ENCODE data around the gene GIMAP2. TPM values are rescaled to one million over a fixed set of nuclear protein-coding genes. Genes with fewer than 3 reads are reported as not detected.

GIMAP2 gene
- total RNA-seq, 1 donor from 2014 or later, result not detected

DNA sequence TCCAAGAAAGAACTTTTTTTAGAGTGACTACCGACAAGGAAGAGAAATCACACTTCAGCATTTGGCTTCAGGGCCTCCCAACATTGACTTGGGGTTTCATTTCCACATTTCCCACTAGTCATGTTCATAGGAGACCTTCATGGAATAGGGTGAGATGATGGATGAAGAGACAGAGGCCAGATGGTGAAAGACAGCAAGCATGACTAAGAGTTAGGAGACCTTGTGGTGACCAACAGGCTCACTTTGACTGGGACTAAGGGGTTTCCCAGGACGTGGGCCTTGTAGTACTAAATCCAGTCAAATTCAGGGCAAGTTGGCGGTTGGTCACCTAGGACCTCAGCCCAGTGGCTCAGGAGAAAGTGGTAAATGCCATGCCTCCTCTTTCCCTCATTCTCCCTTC is 48.7 kb downstream of the GIMAP2 start:
- DNase-seq (ENCODE audit: low read depth), result no peak
- no peak overlapping the region for H3K4me3 ChIP-seq (ENCODE audit: low read depth, low read length)
- no peak for TF ChIP-seq CTCF (conservative IDR thresholded peaks at IDR 0.05; ENCODE audit: low read depth, low read length)

- TF ChIP-seq CTCF (conservative IDR thresholded peaks at IDR 0.05; ENCODE audit: low read depth, low read length), result no peak
- H3K4me3 ChIP-seq (ENCODE audit: low read depth, low read length), result no peak overlapping the region
- DNase-seq (ENCODE audit: low read depth), result no peak
Measured at GRCh38 chr7:150735596-150736358, 50.3 kb downstream of the GIMAP2 start.

- TF ChIP-seq CTCF (conservative IDR thresholded peaks at IDR 0.05; ENCODE audit: low read depth, low read length), result no peak
- no peak for DNase-seq (ENCODE audit: low read depth)
- no peak overlapping the region for H3K4me3 ChIP-seq (ENCODE audit: low read depth, low read length)
Measured at GRCh38 chr7:150736864-150737263, 51.4 kb downstream of the GIMAP2 start.

DNA sequence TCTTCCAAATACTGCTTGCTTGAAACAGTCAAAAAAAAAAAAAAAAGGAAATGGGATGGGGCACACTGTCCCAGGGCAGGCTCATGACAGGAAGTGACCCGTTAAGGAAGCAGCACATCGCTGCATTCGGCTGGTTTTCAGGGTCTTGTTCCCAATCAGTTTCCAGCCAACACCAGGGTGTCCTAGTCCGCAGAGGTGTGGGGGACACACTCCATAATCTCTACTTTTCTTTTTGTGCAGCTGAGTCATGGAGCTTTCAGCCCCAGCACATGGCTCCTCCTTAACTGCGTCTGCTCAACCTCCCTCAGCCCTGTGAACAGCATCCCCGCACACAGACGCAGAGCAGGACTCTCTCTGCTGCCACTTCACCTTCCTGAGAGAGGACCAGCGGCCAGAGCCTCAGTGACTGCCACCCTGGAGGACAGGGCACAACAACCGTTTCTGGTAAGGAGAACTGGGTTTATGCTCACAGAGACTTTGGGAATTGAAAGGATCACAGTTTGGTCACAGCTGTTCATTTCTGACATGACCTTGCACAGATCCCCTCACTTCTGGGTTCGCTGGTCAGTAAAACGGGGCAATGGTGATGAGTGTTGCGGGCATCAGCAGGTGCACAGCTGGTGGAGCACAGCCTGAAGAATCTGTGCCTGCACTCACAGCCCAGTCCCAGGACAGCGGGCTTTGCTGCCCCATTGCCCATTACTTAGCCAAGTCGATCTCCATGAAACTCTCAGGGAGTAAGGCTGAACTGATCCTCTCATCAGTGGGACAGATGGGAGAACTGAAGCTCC is 52.0 kb downstream of the GIMAP2 start, which contains the start of gene GIMAP5:
GIMAP5 (plus strand) TSS at position 154 of the 791 bp plus-strand sequence. CDS start 3,467 bp downstream, outside the sequence.
- no peak within 1 kb of the TSS for H3K4me3 ChIP-seq (ENCODE audit: low read depth, low read length)
- no peak for DNase-seq (ENCODE audit: low read depth)
- TF ChIP-seq CTCF (conservative IDR thresholded peaks at IDR 0.05; ENCODE audit: low read depth, low read length), result no peak

- TF ChIP-seq CTCF (conservative IDR thresholded peaks at IDR 0.05; ENCODE audit: low read depth, low read length), result no peak
- DNase-seq (ENCODE audit: low read depth), result no peak
- no peak overlapping the region for H3K4me3 ChIP-seq (ENCODE audit: low read depth, low read length)
Measured at GRCh38 chr7:150738092-150738491, 52.6 kb downstream of the GIMAP2 start.

DNA sequence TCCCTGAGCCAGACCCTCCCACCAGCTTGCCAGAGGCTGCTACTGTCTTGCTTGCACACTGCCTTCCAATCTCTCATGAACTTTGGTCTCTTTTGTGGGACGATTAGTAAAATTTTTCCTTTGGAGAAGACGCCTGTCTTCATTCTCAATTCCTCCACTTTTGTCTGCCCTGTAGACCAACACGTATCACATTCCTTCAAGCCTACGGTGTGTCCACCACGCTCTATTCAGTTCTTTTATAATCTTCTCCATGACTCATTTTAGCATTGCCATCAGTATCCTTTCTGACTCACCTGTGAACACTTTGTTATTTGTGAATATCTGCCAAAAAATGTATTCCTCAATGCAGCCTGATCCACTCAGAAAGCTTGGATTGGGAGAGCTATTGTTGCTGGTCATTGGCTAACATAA is 53.1 kb downstream of the GIMAP2 start:
- DNase-seq (ENCODE audit: low read depth), result no peak
- TF ChIP-seq CTCF (conservative IDR thresholded peaks at IDR 0.05; ENCODE audit: low read depth, low read length), result no peak
- H3K4me3 ChIP-seq (ENCODE audit: low read depth, low read length), result no peak overlapping the region

Data from epithelial cell of proximal tubule (primary cell).